WTC11 (cell line): ENCODE data around the gene ARHGAP28. TPM values are rescaled to one million over a fixed set of nuclear protein-coding genes. Genes with fewer than 3 reads are reported as not detected.

Experiments
- E2F5 ChIP-seq: sonication (generic); formaldehyde crosslinking; IDR thresholded peaks from 2 replicates; pipeline ENCODE4 v1.8.1; 2022; ENCODE audit warnings: mild to moderate bottlenecking, moderate library complexity, missing genetic modification reagents
- FOXK1 ChIP-seq: sonication (generic); formaldehyde crosslinking; IDR thresholded peaks from 2 replicates; pipeline ENCODE4 v1.8.0; 2022; ENCODE audit warnings: mild to moderate bottlenecking, moderate library complexity, missing genetic modification reagents
- GRHL2 ChIP-seq: fragments of 250-450 bp; sonication (Bioruptor Pico); IDR thresholded peaks from 2 replicates; pipeline ENCODE4 v1.8.0; 2022; ENCODE audit warnings: mild to moderate bottlenecking, moderate library complexity; ENCODE audit not compliant: insufficient replicate concordance, severe bottlenecking
- HMGXB4 ChIP-seq: sonication (generic); formaldehyde crosslinking; IDR thresholded peaks from 2 replicates; pipeline ENCODE4 v1.8.1; 2023; ENCODE audit warnings: mild to moderate bottlenecking, moderate library complexity, missing genetic modification reagents
- IRF1 ChIP-seq: sonication (generic); formaldehyde crosslinking; IDR thresholded peaks from 2 replicates; pipeline ENCODE4 v1.8.0; 2023; ENCODE audit warnings: missing genetic modification reagents
- MAX ChIP-seq: sonication (generic); formaldehyde crosslinking; IDR thresholded peaks from 2 replicates; pipeline ENCODE4 v1.8.0; 2022; ENCODE audit warnings: mild to moderate bottlenecking, missing genetic modification reagents
- NFATC4 ChIP-seq: fragments of 250-450 bp; sonication (Bioruptor Pico); IDR thresholded peaks from 2 replicates; pipeline ENCODE4 v1.9.0; 2021; ENCODE audit warnings: mild to moderate bottlenecking
- RELA ChIP-seq: sonication (generic); formaldehyde crosslinking; IDR thresholded peaks from 2 replicates; pipeline ENCODE4 v1.8.1; 2022; ENCODE audit warnings: missing genetic modification reagents, mild to moderate bottlenecking, borderline replicate concordance
- SOX15 ChIP-seq: fragments of 250-450 bp; sonication (Bioruptor Pico); IDR thresholded peaks from 2 replicates; pipeline ENCODE4 v1.9.0; 2021; ENCODE audit warnings: mild to moderate bottlenecking
- SP1 ChIP-seq: sonication (generic); formaldehyde crosslinking; conservative IDR thresholded peaks from 2 replicates; pipeline ENCODE4 v1.8.1; 2022; ENCODE audit warnings: missing genetic modification reagents
- STAT6 ChIP-seq: sonication (generic); formaldehyde crosslinking; conservative IDR thresholded peaks from 2 replicates; pipeline ENCODE4 v1.8.1; 2023; ENCODE audit warnings: mild to moderate bottlenecking, low read depth, missing genetic modification reagents, moderate library complexity
- TEAD1 ChIP-seq: sonication (generic); formaldehyde crosslinking; IDR thresholded peaks from 2 replicates; pipeline ENCODE4 v1.8.0; 2022; ENCODE audit warnings: mild to moderate bottlenecking, missing genetic modification reagents
- ZBTB43 ChIP-seq: sonication (generic); formaldehyde crosslinking; IDR thresholded peaks from 2 replicates; pipeline ENCODE4 v1.8.1; 2023; ENCODE audit warnings: mild to moderate bottlenecking, missing genetic modification reagents
- ZNF532 ChIP-seq: fragments of 250-450 bp; sonication (Bioruptor Pico); IDR thresholded peaks from 2 replicates; pipeline ENCODE4 v1.9.0; 2021; ENCODE audit warnings: mild to moderate bottlenecking, borderline replicate concordance
- total RNA-seq: library from RNA; stranded (reverse); gene quantifications from 3 replicates; pipeline ENCODE4 v1.2.3, GENCODE V29; 2021

ARHGAP28 gene
- total RNA-seq, 1 experiment from 2014 or later: 14.8 TPM

- TF ChIP-seq SOX15 (CRISPR knock-in tag) (no peak), E2F5 (CRISPR knock-in tag) (no peak), GRHL2 (CRISPR knock-in tag) (no peak), TEAD1 (0 out of 2 replicates have a peak, but pooled peaks have one; percentile 46), MAX (CRISPR knock-in tag) (no peak), SP1 (CRISPR knock-in tag) (no peak; the same call in 1 of the 2 replicates), RELA (CRISPR knock-in tag) (no peak), NFATC4 (CRISPR knock-in tag) (no peak), STAT6 (CRISPR knock-in tag) (no peak), HMGXB4 (CRISPR knock-in tag) (no peak), FOXK1 (CRISPR knock-in tag) (0 out of 2 replicates have a peak, but pooled peaks have one; percentile 43), ZBTB43 (CRISPR knock-in tag) (no peak), ZNF532 (CRISPR knock-in tag) (no peak), IRF1 (no peak)
- TF ChIP-seq, all 79 proteins: peak for 6
Observed at GRCh38 chr18:6920099-6920955, 190.8 kb downstream of the ARHGAP28 start (continued).
